HG03064 (cell line): Measurements from ENCODE around the gene PLCH2.
"Not testable (repeated sequence)": the region's sequence is repeated elsewhere in the genome, so short reads cannot be mapped to it uniquely, and the experiment has no call there.

Experiments used
- ATAC-seq: cut with Tn5 transposase; IDR thresholded peaks from one replicate; pipeline ENCODE4 v1.9.1; 2021; ENCODE audit warnings: low read depth; ENCODE audit not compliant: unreplicated experiment

Gene PLCH2

DNA sequence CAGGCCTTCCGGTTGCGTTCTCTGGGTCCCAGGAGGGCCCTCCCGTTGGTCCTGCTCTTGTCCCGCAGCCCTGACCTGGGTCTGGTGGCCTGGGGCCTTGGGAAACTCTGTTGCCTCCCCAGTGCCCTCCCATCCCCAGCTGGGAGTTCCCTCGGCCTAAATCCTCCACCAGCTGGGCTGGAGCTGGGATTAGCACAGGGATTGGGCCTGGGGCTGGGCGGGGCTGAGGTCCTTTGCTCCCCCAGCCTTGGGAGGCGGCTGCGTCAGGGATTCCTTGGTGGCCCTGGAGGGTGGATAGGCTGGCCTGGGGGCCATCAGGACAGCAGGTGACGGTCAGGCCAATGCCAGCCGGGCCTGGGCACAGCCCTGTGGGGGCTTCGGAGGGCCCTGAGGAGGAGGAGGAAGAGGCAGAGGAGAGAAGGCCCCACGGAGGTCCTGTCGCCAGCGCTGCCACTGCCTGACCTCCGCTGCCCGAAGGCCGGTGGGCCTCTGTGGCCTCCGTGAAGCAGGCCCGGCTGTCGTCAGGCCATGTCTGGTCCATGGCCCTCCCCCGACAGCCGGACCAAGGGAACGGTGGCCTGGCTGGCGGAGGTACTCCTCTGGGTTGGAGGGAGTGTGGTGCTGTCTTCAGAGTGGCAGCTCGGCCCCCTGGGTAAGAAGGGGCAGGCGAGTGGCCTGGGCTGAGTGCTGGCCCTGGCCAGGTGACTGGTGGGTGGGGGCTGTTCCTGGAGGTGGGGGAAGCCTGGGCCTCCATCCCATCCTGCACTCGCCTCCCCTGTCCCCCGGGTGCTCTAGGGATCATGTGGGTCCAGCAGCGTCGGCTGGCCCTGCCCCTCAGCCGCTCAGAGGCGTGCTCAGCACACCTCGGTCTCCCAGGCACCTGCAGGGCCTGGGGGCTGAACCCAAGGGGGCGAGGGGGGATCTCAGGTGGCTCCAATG, at the start of gene PLCH2:
PLCH2 (plus strand) TSS at position 229 of the 939 bp plus-strand sequence; CDS start at position 529, 300 bp downstream.
- no peak for ATAC-seq

GRCh38 chr1:2426540-2426939, 49.5 kb upstream of the PLCH2 start:
- no peak for ATAC-seq

GRCh38 chr1:2427051-2427450, 49.0 kb upstream of the PLCH2 start:
- ATAC-seq = no peak

- no peak for ATAC-seq
These were observed 48.1 kb upstream of the PLCH2 start for GRCh38 chr1:2427976-2428375.

- ATAC-seq = no peak
These were observed 47.6 kb upstream of the PLCH2 start for GRCh38 chr1:2428490-2428889.

- ATAC-seq = no peak
These were observed 46.1 kb upstream of the PLCH2 start for GRCh38 chr1:2429780-2430591.

- no peak for ATAC-seq
These were observed 45.5 kb upstream of the PLCH2 start for GRCh38 chr1:2430592-2430973.

DNA sequence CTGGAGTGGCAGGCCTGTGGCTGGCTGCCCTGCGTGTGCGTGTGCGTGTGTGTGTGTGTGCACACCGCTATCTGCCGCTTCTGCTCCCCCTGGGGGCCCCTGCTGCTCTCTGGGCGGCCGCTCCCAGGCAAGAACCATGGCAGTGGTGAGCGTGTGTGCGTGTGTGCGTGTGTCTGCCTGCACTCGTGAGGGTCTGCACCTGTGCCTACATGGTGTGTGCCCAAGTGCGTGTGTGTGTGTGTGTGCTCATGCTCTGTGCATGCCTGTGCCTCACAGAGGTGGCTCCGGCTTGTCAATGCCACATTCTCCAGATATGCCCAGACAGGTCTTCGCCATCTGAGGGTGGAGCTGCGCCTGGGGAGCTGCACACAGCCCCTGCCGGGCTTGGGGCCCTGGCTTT, 45.0 kb upstream of the PLCH2 start:
- ATAC-seq = no peak

DNA sequence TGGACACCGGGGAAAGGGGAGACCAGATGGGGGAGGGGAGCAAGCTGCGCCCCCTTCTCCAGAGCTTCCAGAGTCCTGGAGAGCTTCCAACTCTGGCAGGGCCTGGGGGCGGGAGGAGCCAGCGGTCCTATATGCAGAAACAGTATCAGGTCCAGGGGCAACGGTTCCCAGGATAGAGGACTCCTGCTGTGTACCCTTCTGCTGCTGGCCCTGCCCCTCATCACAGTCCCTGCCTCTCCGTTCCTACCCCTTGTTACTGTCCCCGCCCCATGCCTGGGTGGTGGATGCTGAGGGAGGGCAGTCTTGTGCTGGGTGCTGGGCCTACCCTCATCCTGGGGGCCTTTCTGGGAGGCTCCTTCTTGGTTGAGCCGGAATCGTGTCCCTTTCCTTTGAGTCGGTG, 44.6 kb upstream of the PLCH2 start:
- no peak for ATAC-seq

GRCh38 chr1:2432441-2432844, 43.6 kb upstream of the PLCH2 start:
- ATAC-seq = no peak

DNA sequence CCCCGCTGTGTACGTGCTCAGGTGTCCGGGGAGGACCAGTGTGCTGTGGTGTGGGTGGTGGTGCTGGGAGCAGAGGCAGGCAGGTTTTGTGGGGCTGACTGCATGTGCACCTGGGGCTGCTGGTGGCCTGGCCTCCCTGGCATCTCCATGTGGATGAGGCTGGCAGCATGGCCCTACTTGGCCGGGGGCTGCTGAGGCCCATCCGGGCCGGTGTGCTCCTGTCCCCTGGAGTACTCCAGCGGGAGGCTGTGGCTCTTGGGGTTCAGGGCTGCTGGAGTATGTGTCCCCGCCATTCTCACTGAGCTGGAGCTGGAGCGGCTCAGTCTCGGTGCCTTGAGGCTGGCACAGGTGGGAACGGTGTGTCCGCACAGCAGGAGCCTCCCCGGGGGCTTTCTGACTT, 42.9 kb upstream of the PLCH2 start:
- ATAC-seq = no peak

DNA sequence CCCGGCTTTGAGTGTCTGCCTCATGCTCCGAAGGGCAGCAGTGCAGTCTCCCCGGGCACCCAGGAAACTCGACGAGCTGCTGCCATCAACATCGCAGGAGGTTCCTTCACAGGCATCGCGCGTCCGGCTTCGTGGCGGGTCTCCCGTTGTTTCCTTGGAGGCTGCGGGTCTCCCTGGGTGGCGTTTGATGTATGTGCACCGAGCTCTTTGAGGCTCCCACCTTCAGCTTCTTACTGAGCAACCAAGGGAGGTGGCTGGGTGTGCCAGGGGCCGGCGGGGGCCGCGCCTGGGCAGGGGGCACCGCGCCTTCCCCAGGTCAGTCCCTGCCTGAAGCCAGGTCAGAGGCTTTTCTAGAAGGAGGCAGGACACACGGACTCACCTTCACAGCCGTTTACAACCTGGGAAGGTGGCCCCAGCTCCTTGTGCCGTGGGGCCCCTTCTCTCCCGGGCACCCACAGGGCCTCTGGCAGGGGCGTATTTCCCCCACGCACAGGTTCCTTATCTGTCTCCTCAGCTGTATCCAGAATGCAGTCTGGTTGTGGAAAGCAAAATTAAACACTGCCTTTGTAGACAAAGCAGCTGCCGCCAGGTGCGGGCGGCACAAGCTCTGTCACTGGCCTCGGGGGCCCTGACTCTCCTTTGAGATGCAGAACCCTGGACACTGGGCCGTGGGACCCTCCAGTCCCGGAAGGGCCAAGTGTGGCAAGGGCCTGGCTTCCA, 42.0 kb upstream of the PLCH2 start:
- ATAC-seq = no peak

GRCh38 chr1:2435091-2435490, 41.0 kb upstream of the PLCH2 start:
- no peak for ATAC-seq

- no peak for ATAC-seq
These were observed 40.2 kb upstream of the PLCH2 start for GRCh38 chr1:2435746-2436355.

GRCh38 chr1:2436876-2437275, 39.2 kb upstream of the PLCH2 start:
- no peak for ATAC-seq

GRCh38 chr1:2437617-2438016, 38.5 kb upstream of the PLCH2 start:
- ATAC-seq = no peak

GRCh38 chr1:2438038-2438437, 38.1 kb upstream of the PLCH2 start:
- no peak for ATAC-seq

GRCh38 chr1:2438641-2439040, 37.4 kb upstream of the PLCH2 start:
- no peak for ATAC-seq

GRCh38 chr1:2439369-2439768, 36.7 kb upstream of the PLCH2 start:
- no peak for ATAC-seq

DNA sequence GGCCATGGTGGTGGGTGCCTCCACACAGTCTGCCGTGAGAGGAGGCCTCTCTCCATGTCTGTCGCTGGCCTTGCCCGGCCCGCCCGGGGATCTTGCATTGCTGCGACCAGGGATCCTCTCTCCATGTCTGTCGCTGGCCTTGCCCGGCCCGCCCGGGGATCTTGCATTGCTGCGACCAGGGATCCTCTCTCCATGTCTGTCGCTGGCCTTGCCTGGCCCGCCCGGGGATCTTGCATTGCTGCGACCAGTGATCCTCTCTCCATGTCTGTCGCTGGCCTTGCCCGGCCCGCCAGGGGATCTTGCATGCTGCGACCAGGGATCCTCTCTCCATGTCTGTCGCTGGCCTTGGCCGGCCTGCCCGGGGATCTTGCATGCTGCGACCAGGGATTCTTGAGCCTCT, 35.7 kb upstream of the PLCH2 start:
- not testable (repeated sequence) for ATAC-seq

DNA sequence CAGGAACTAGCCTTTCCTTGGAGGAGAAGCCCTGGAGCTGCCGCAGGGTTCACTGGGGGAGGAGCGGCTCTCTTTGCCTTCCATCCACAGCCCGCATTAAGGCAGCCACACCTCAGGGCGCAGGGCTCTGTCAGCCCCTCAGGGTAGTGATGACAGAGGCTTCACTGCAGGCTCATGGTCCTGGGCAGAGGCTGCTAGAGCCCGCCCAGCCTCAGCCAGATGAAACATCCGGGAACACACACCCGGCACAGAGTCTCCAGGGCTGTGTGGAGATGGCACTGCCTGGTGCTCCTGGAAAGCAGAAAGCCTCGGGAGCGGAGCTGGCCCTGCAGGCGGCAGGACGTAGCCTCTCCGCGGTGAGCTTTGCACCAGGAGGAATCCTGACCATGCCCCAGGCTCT, 34.3 kb upstream of the PLCH2 start:
- no peak for ATAC-seq
